Measurements from ENCODE around the gene ATXN7L1. TPM values are rescaled to one million over a fixed set of nuclear protein-coding genes. Genes with fewer than 3 reads are reported as not detected.
"Not testable (repeated sequence)": the region's sequence is repeated elsewhere in the genome, so short reads cannot be mapped to it uniquely, and the experiment has no call there.

Gene ATXN7L1
- total RNA-seq, 1 donor from 2014 or later = 20.6 TPM

DNA sequence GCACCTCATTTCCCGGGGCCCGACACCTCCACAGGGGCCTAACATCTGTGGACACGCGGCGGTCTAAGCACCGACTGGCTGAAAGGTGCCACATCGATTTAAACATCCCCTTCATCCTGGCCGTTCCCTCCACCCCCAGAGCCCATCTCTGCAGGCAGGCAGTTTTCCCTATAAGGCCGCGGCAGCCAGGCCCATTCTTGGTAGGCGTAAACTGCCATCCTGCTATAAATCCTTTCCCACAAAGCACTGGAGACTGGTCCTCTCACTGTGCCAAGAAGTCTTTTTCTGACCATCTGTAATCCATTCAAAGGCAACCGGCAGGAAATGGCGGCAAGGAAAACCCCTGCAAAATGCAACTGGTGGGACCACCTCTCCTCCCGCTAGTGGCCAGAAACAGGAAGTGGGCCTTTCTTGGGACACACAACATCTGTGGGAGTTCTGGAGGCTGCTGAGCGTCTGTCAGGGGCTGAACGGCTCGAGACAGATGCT is 22.4 kb downstream of the ATXN7L1 start:
- peak; percentile 57 for DNase-seq
- Mint-ChIP-seq H3K4me3 (ENCODE audit: unreplicated experiment) (peak overlapping the region; percentile 63), H3K9me3 (ENCODE audit: unreplicated experiment) (peaks cover 11% of the 10 kb centered on the region), H3K27me3 (ENCODE audit: unreplicated experiment) (peaks cover 7% of the 10 kb centered on the region), H3K4me1 (ENCODE audit: low read depth, unreplicated experiment) (peaks cover 49% of the 10 kb centered on the region), H3K36me3 (ENCODE audit: unreplicated experiment) (no peaks in the 10 kb centered on the region), H3K27ac (ENCODE audit: unreplicated experiment) (peak overlapping the region; percentile 92)
- TF ChIP-seq, protein P1, sequence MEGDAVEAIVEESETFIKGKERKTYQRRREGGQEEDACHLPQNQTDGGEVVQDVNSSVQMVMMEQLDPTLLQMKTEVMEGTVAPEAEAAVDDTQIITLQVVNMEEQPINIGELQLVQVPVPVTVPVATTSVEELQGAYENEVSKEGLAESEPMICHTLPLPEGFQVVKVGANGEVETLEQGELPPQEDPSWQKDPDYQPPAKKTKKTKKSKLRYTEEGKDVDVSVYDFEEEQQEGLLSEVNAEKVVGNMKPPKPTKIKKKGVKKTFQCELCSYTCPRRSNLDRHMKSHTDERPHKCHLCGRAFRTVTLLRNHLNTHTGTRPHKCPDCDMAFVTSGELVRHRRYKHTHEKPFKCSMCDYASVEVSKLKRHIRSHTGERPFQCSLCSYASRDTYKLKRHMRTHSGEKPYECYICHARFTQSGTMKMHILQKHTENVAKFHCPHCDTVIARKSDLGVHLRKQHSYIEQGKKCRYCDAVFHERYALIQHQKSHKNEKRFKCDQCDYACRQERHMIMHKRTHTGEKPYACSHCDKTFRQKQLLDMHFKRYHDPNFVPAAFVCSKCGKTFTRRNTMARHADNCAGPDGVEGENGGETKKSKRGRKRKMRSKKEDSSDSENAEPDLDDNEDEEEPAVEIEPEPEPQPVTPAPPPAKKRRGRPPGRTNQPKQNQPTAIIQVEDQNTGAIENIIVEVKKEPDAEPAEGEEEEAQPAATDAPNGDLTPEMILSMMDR (IDR thresholded peaks at IDR 0.05; ENCODE audit: partially characterized antibody, unreplicated experiment) = peak; percentile 23

DNA sequence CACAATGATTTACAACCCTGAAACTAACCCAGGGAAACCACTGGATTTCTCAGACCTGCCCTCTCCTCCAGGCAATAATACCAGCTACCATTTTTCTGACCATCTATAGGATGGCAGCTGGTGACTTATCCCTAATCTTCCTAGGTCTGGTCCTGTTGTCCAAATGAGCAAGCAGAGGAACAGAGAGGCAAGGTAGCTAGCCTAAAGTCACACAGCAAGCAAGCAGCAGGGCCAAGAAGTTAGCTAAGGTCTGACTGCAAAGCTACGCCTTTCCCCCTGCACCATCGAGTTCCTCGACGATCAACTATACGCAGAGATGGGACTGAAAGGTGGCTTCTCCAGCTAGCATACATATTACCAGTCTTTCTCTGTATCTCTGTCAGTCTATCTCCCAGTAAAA is 25.3 kb downstream of the ATXN7L1 start:
- TF ChIP-seq, protein P1 (IDR thresholded peaks at IDR 0.05; ENCODE audit: partially characterized antibody, unreplicated experiment) = no peak
- H3K36me3 Mint-ChIP-seq (ENCODE audit: unreplicated experiment) = peaks cover 5% of the 10 kb centered on the region
- peaks cover 46% of the 10 kb centered on the region for H3K4me1 Mint-ChIP-seq (ENCODE audit: low read depth, unreplicated experiment)

DNA sequence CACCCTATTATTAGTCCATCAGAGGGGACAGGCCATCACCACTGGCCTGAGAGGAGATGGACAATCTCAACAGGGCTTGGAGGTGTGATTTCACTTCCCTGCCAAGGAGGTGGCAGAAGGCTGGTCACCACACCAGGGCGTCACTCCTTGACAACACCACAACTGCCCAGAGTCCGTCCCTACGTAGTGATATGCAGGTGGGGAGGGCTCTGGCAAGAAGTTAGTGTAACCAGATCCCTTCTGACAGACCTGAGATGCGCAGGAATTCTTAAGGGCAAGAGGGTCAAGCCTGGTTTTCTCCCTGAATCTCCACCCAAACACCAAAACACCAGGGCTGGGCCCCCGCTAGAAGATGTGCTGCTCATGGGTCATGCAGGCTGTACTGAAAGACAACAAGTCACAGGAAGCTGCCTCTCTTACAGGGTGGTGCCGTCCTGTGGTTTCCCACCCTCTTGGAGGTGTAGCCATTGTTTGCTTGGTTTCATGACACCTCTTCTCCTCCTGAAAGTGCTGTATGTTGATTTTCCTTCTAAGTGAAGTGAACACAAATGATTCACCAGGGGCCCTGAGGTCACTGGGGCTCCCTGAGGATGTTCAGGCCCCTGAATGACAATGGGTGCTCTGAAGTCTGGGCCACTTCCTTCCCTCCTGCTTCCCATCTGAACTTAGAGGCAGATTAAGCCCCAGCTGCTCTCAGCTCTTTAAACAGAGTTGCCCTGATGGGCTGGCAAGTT is 27.1 kb downstream of the ATXN7L1 start:
- Mint-ChIP-seq H3K4me3 (ENCODE audit: unreplicated experiment) (peak overlapping the region; percentile 25), H3K27ac (ENCODE audit: unreplicated experiment) (peak overlapping the region; percentile 28), H3K9me3 (ENCODE audit: unreplicated experiment) (peaks cover 8% of the 10 kb centered on the region), H3K27me3 (ENCODE audit: unreplicated experiment) (peaks cover 6% of the 10 kb centered on the region), H3K36me3 (ENCODE audit: unreplicated experiment) (peaks cover 9% of the 10 kb centered on the region), H3K4me1 (ENCODE audit: low read depth, unreplicated experiment) (peaks cover 43% of the 10 kb centered on the region)
- no peak for DNase-seq
- TF ChIP-seq, protein P1 (IDR thresholded peaks at IDR 0.05; ENCODE audit: partially characterized antibody, unreplicated experiment) = no peak

More for the DNA sequence above, 25.3 kb downstream of the ATXN7L1 start:
- Mint-ChIP-seq H3K27me3 (ENCODE audit: unreplicated experiment) (peaks cover 7% of the 10 kb centered on the region), H3K4me3 (ENCODE audit: unreplicated experiment) (peak overlapping the region; percentile 3), H3K27ac (ENCODE audit: unreplicated experiment) (peak overlapping the region; percentile 65), H3K9me3 (ENCODE audit: unreplicated experiment) (peaks cover 10% of the 10 kb centered on the region)
- no peak for DNase-seq

DNA sequence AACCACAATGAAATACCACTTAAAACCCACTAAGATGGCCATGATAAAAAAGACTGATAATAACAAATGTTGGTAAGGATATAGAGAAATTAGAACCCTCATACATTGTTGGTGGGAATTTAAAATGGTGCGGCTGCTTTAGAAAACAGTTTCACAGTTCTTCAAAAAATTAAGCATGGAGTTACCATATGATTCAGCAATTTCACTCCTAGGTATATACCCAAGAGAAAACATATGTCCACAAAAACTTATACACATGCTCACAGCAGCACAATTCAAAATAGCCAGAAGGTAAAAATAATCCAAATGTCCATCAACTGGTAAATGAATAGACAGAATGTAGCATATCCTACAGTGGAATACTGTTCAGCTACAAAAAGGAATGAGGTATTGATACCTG is 30.0 kb downstream of the ATXN7L1 start:
- Mint-ChIP-seq H3K4me3 (ENCODE audit: unreplicated experiment) (no peak overlapping the region), H3K27me3 (ENCODE audit: unreplicated experiment) (no peaks in the 10 kb centered on the region), H3K9me3 (ENCODE audit: unreplicated experiment) (no peaks in the 10 kb centered on the region), H3K36me3 (ENCODE audit: unreplicated experiment) (peaks cover 10% of the 10 kb centered on the region), H3K4me1 (ENCODE audit: low read depth, unreplicated experiment) (peaks cover 24% of the 10 kb centered on the region), H3K27ac (ENCODE audit: unreplicated experiment) (no peak overlapping the region)
- TF ChIP-seq, protein P1 (IDR thresholded peaks at IDR 0.05; ENCODE audit: partially characterized antibody, unreplicated experiment) = no peak
- DNase-seq = no peak

DNA sequence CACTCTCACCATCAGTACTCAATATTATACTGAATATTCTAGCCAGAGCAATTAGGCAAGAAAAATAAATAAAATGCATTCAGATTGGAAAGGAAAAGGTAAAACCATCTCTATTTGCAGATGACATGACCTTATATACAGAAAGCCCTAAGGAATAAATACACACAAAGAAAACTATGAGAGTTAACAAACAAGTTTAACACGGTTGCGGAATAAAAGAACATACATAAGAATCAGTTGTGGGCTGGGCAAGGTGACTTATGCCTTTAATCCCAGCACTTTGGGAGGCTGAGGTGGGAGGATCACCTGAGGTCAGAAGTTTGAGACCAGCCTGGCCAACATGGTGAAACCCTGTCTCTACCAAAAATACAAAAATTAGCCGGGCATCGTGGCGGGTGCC is 31.7 kb downstream of the ATXN7L1 start:
- not testable (repeated sequence) for H3K27ac Mint-ChIP-seq (ENCODE audit: unreplicated experiment); H3K9me3 Mint-ChIP-seq (ENCODE audit: unreplicated experiment); H3K36me3 Mint-ChIP-seq (ENCODE audit: unreplicated experiment); DNase-seq; H3K27me3 Mint-ChIP-seq (ENCODE audit: unreplicated experiment); H3K4me3 Mint-ChIP-seq (ENCODE audit: unreplicated experiment)
- peaks cover 18% of the 10 kb centered on the region for H3K4me1 Mint-ChIP-seq (ENCODE audit: low read depth, unreplicated experiment)
